H9 (cell line): ENCODE results near the gene CSRNP3. TPM values are rescaled to one million over a fixed set of nuclear protein-coding genes. Genes with fewer than 3 reads are reported as not detected.

ENCODE experiments used
- DNase-seq: peaks from one replicate; pipeline ENCODE4 v3.0.0-alpha.2; 2017
- H2AFZ ChIP-seq: one replicate; pipeline ENCODE4 v1.6.1; 2013; ENCODE audit warnings: mild to moderate bottlenecking, low read length, control low read depth, moderate library complexity
- H2AK5ac ChIP-seq: 2 replicates; pipeline ENCODE4 v1.6.1; 2013; ENCODE audit warnings: low read length, control low read depth, mixed read lengths; ENCODE audit not compliant: insufficient read length
- H2BK120ac ChIP-seq: one replicate; pipeline ENCODE4 v1.6.1; 2013; ENCODE audit warnings: low read depth, mild to moderate bottlenecking, low read length, control low read depth, inconsistent platforms; ENCODE audit not compliant: poor library complexity, severe bottlenecking
- H2BK12ac ChIP-seq: 2 replicates; pipeline ENCODE4 v1.6.1; 2013; ENCODE audit warnings: low read length, control low read depth, mixed read lengths, low read depth; ENCODE audit not compliant: insufficient read length
- H2BK15ac ChIP-seq: 2 replicates; pipeline ENCODE4 v1.6.1; 2013; ENCODE audit warnings: low read depth, low read length, control low read depth
- H2BK20ac ChIP-seq: one replicate; pipeline ENCODE4 v1.6.1; 2013; ENCODE audit warnings: low read depth, mild to moderate bottlenecking, low read length, control low read depth, inconsistent platforms; ENCODE audit not compliant: poor library complexity, severe bottlenecking
- H2BK5ac ChIP-seq: 2 replicates; pipeline ENCODE4 v1.6.1; 2013; ENCODE audit warnings: low read length, control low read depth, mixed read lengths; ENCODE audit not compliant: insufficient read length
- H3K14ac ChIP-seq: 2 replicates; pipeline ENCODE4 v1.6.1; 2013; ENCODE audit warnings: low read length, control low read depth; ENCODE audit not compliant: insufficient read depth
- H3K18ac ChIP-seq: 2 replicates; pipeline ENCODE4 v1.6.1; 2013; ENCODE audit warnings: low read depth, mild to moderate bottlenecking, mixed read lengths, low read length, control low read depth; ENCODE audit not compliant: insufficient read length
- H3K23ac ChIP-seq: 2 replicates; pipeline ENCODE4 v1.6.1; 2013; ENCODE audit warnings: low read length, control low read depth, mixed read lengths, low read depth; ENCODE audit not compliant: insufficient read length
- H3K23me2 ChIP-seq: 2 replicates; pipeline ENCODE4 v1.6.1; 2013; ENCODE audit warnings: low read depth, mild to moderate bottlenecking, mixed read lengths, low read length, control low read depth; ENCODE audit not compliant: insufficient read length, poor library complexity, severe bottlenecking
- H3K27ac ChIP-seq: 2 replicates; pipeline ENCODE4 v1.5.1; 2013; ENCODE audit warnings: low read length, control low read depth, mixed read lengths, low read depth; ENCODE audit not compliant: insufficient read length
- H3K27me3 ChIP-seq: 2 replicates; pipeline ENCODE4 v1.6.1; 2013; ENCODE audit warnings: low read length, control low read depth, inconsistent platforms; ENCODE audit not compliant: insufficient read depth
- H3K4ac ChIP-seq: 2 replicates; pipeline ENCODE4 v1.6.1; 2013; ENCODE audit warnings: low read depth, mild to moderate bottlenecking, control low read depth, inconsistent platforms, low read length, moderate library complexity
- H3K4me1 ChIP-seq: 2 replicates; pipeline ENCODE4 v1.6.1; 2013; ENCODE audit warnings: low read length, control low read depth, inconsistent platforms; ENCODE audit not compliant: insufficient read depth
- H3K4me2 ChIP-seq: 2 replicates; pipeline ENCODE4 v1.6.1; 2013; ENCODE audit warnings: low read length, control low read depth, mixed read lengths; ENCODE audit not compliant: insufficient read length, insufficient read depth
- H3K56ac ChIP-seq: 2 replicates; pipeline ENCODE4 v1.6.1; 2013; ENCODE audit warnings: low read depth, mild to moderate bottlenecking, mixed read lengths, low read length, control low read depth; ENCODE audit not compliant: insufficient read length
- H3K79me1 ChIP-seq: 2 replicates; pipeline ENCODE4 v1.6.1; 2013; ENCODE audit warnings: low read depth, mild to moderate bottlenecking, moderate library complexity, low read length, control low read depth, inconsistent platforms; ENCODE audit not compliant: insufficient read depth, poor library complexity, severe bottlenecking
- H3K79me2 ChIP-seq: 2 replicates; pipeline ENCODE4 v1.6.1; 2013; ENCODE audit warnings: low read length, control low read depth, inconsistent platforms; ENCODE audit not compliant: insufficient read depth
- H3K9ac ChIP-seq: 2 replicates; pipeline ENCODE4 v1.6.1; 2013; ENCODE audit warnings: low read length, control low read depth, mixed read lengths; ENCODE audit not compliant: insufficient read length; ENCODE audit errors: extremely low read depth
- H3K9me3 ChIP-seq: one replicate; pipeline ENCODE4 v1.6.1; 2013; ENCODE audit warnings: low read depth, low read length, inconsistent platforms; ENCODE audit not compliant: control insufficient read depth
- H3T11ph ChIP-seq: one replicate; pipeline ENCODE4 v1.6.1; 2013; ENCODE audit warnings: mild to moderate bottlenecking, low read length, control low read depth, inconsistent platforms
- H4K20me1 ChIP-seq: one replicate; pipeline ENCODE4 v1.6.1; 2013; ENCODE audit not compliant: control insufficient read depth, insufficient read length, insufficient read depth
- H4K5ac ChIP-seq: 2 replicates; pipeline ENCODE4 v1.6.1; 2013; ENCODE audit warnings: low read depth, mild to moderate bottlenecking, mixed read lengths, low read length, control low read depth; ENCODE audit not compliant: insufficient read length
- H4K8ac ChIP-seq: replicated peaks from 2 replicates; pipeline ENCODE4 v1.6.1; 2013; ENCODE audit warnings: low read length, control low read depth, mixed read lengths, low read depth; ENCODE audit not compliant: insufficient read length
- H4K91ac ChIP-seq: 2 replicates; pipeline ENCODE4 v1.6.1; 2013; ENCODE audit warnings: low read depth, mild to moderate bottlenecking, moderate library complexity, mixed read lengths, low read length, control low read depth; ENCODE audit not compliant: insufficient read length
- H3K27ac Mint-ChIP-seq, 3 experiments: 2 replicates in 2 of 3; 3 replicates in 1 of 3; pipeline ENCODE4 v1.8.0; 2020 to 2021; ENCODE audit warnings: mixed read lengths in 3 of 3, mild to moderate bottlenecking in 1 of 3, moderate library complexity in 1 of 3
- H3K27me3 Mint-ChIP-seq: 2 replicates; pipeline ENCODE4 v1.8.0; 2021; ENCODE audit warnings: low read depth, mild to moderate bottlenecking, moderate library complexity, mixed read lengths
- H3K36me3 Mint-ChIP-seq, 3 experiments: 2 replicates in 2 of 3; 3 replicates in 1 of 3; pipeline ENCODE4 v1.8.0; 2020 to 2021; ENCODE audit warnings: low read depth in 3 of 3, mixed read lengths in 3 of 3; ENCODE audit not compliant: insufficient read depth in 1 of 3
- H3K4me1 Mint-ChIP-seq, 2 experiments: 2 replicates each; pipeline ENCODE4 v1.8.0; 2020; ENCODE audit warnings: mixed read lengths in 2 of 2
- H3K4me3 Mint-ChIP-seq, 2 experiments: 2 replicates in 1 of 2; 3 replicates in 1 of 2; pipeline ENCODE4 v1.8.0; 2020 to 2021; ENCODE audit warnings: mild to moderate bottlenecking in 2 of 2, mixed read lengths in 2 of 2, moderate library complexity in 1 of 2
- H3K9me3 Mint-ChIP-seq, 2 experiments: 2 replicates in 1 of 2; 3 replicates in 1 of 2; pipeline ENCODE4 v1.8.0; 2020; ENCODE audit warnings: mild to moderate bottlenecking in 2 of 2, mixed read lengths in 2 of 2, moderate library complexity in 1 of 2
- CTCF ChIP-seq: fragments of 200-600 bp; sonication (generic); conservative IDR thresholded peaks from 3 replicates; pipeline ENCODE4 v1.8.0; 2021; ENCODE audit warnings: antibody characterized with exemption, mild to moderate bottlenecking
- WGBS: extraction: QIAGEN DNeasy Blood & Tissue Kit; methylation state at CpG from one replicate; pipeline ENCODE4 v1.1.7; 2013; ENCODE audit warnings: missing lambda C conversion rate, low lambda C conversion rate, mixed read lengths; ENCODE audit not compliant: insufficient read length; ENCODE audit errors: extremely low coverage; 5-methylcytosine and 5-hydroxymethylcytosine counted together
- total RNA-seq: library from RNA; stranded (reverse); gene quantifications from 2 replicates; pipeline ENCODE4 v1.2.1, GENCODE V29; 2021

The CSRNP3 gene
- total RNA-seq, 1 experiment from 2014 or later: 3.6 TPM

- no peak overlapping the region for H2BK15ac ChIP-seq
- no peak overlapping the region for H2AK5ac ChIP-seq
- H2BK20ac ChIP-seq: no peak overlapping the region
- H3K9me3 ChIP-seq: peaks cover 9% of the 10 kb centered on the region
- no peak overlapping the region for H3K4me2 ChIP-seq
- no peak for TF ChIP-seq CTCF
- H3K23ac ChIP-seq: no peak overlapping the region
- H2BK5ac ChIP-seq: no peak overlapping the region
- Mint-ChIP-seq H3K36me3 (peaks cover 23 to 29% (median 27%) of the 10 kb centered on the region in 3 experiments), H3K9me3 (peaks cover 18 to 23% of the 10 kb centered on the region in 2 experiments), H3K27me3 (no peaks in the 10 kb centered on the region), H3K27ac (no peak overlapping the region), H3K4me3 (no peak overlapping the region), H3K4me1 (no peaks in the 10 kb centered on the region; a peak in 1 of 4 replicates)
- H3K14ac ChIP-seq: no peak overlapping the region
- no peak overlapping the region for H4K91ac ChIP-seq
- no peak overlapping the region for H2AFZ ChIP-seq
- no peak overlapping the region for H3K56ac ChIP-seq
- no peak overlapping the region for H3K18ac ChIP-seq
- no peaks in the 10 kb centered on the region for H4K20me1 ChIP-seq
- no peak overlapping the region for H2BK120ac ChIP-seq
- H3K23me2 ChIP-seq: no peaks in the 10 kb centered on the region
- no peaks in the 10 kb centered on the region for H3K27me3 ChIP-seq
- no peak overlapping the region for H3T11ph ChIP-seq
- H3K4ac ChIP-seq: no peak overlapping the region
- no peak for DNase-seq
- no peak overlapping the region for H2BK12ac ChIP-seq
- no CpG with 5 or more reads among the region's 3 CpGs for whole genome bisulfite sequencing
- H3K9ac ChIP-seq: no peak overlapping the region
- no peak overlapping the region for H3K27ac ChIP-seq
- H4K8ac ChIP-seq: no peak overlapping the region
- H3K79me1 ChIP-seq: no peaks in the 10 kb centered on the region
- H3K4me1 ChIP-seq: no peaks in the 10 kb centered on the region
- H3K79me2 ChIP-seq: no peaks in the 10 kb centered on the region
- no peak overlapping the region for H4K5ac ChIP-seq
Measured at GRCh38 chr2:165593081-165593480, 123.6 kb downstream of the CSRNP3 start.
